Activated CD8-positive, alpha-beta memory T cell treated with anti-CD3 and anti-CD28 coated beads, Interleukin-2, amount 50 U/mL, for 48 hours (primary cell): Measurements from ENCODE around the gene GBP5.
"Not testable (repeated sequence)": the region's sequence is repeated elsewhere in the genome, so short reads cannot be mapped to it uniquely, and the experiment has no call there.

ENCODE experiments used
- DNase-seq: peaks from one replicate; pipeline ENCODE4 v3.0.0-alpha.2; 2020

GBP5 gene, protein sequence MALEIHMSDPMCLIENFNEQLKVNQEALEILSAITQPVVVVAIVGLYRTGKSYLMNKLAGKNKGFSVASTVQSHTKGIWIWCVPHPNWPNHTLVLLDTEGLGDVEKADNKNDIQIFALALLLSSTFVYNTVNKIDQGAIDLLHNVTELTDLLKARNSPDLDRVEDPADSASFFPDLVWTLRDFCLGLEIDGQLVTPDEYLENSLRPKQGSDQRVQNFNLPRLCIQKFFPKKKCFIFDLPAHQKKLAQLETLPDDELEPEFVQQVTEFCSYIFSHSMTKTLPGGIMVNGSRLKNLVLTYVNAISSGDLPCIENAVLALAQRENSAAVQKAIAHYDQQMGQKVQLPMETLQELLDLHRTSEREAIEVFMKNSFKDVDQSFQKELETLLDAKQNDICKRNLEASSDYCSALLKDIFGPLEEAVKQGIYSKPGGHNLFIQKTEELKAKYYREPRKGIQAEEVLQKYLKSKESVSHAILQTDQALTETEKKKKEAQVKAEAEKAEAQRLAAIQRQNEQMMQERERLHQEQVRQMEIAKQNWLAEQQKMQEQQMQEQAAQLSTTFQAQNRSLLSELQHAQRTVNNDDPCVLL

DNA sequence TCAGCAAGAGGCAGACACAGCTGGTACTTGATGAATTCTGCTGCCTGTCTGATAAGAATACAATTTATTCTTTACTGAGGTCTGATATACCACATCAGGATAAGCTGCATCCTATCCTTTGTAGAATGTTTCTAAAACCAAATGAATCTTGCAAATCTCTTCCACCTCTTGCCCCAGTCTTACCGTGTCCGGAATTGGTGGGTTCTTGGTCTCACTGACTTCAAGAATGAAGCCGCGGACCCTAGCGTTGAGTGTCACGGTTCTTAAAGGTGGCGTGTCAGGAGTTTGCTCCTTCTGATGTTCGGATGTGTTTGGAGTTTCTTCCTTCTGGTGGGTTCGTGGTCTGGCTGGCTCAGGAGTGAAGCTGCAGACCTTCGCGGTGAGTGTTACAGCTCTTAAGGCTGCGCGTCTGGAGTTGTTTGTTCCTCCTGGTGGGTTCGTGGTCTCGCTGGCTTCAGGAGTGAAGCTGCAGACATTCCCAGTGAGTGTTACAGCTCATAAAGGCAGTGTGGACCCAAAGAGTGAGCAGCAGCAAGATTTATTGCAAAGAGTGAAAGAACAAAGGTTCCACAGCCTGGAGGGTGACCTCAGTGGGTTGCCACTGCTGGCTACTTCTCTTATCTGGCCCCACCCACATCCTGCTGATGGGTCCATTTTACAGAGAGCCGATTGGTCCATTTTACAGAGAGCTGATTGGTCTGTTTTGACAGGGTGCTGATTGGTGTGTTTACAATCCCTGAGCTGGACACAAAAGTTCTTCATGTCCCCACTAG, at the start of gene GBP5:
Gene GBP5 (minus strand): TSS at position 592 of the 773 bp plus-strand sequence. CDS start 3,305 bp downstream, outside the sequence.
- DNase-seq, result peak; percentile 68

DNA sequence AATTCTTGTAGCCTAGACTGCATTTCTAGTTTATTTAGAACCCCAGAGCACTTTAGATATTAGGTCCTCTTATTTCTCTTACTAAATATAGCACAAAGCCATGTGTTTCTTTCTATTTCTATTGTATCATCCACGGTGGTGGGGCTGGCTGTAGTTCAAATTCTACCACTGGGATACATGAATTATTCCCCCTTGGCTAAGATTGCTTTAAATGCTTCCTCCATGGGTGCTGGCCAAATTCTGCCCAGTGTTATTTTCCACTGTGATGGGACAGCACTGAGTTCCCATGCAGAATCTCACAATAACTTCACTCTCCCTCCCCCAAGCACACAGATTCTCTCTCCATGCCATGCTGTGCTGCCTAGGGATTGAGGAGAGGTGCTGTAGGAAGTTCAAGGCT, 49.7 kb upstream of the GBP5 start:
- DNase-seq, result no peak

DNA sequence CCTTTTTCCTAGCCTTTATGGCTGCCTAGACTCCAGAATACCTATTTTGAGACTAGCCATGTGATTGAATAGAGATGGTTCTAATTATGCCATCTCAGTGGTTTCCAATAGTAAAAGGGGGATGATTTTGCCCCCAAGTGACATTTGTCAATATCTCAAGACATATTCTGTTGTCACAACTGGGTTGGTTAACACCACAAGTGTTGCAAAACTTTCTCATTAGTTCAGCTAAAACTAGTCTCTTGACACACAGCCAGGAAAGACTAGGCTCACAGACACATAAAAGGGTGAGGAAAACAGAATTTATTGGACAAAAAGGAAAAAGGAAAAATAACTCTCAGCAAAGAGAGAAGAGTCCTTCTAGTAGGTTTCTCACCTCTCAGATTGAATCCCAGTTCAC, 39.9 kb upstream of the GBP5 start:
- no peak for DNase-seq

DNA sequence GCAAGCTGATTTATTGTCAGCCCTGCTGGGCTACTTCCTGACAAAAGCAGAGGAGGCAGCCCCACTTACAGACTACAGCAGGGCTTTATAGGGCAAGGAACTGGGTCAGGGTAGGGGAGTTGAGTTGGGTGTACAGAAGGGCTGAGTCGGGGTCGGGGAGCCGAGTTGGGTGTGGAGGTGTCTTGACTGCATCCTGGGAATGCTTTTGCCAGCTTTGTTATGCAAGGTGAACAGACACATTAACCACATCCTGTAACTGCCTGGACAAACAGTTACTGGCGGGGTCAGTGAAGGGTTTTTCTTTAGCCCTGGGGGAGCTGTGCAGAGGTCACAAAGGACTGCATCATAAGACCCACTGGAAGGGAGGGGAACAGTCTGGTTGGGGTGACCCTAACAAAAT, 39.1 kb upstream of the GBP5 start:
- no peak for DNase-seq

DNA sequence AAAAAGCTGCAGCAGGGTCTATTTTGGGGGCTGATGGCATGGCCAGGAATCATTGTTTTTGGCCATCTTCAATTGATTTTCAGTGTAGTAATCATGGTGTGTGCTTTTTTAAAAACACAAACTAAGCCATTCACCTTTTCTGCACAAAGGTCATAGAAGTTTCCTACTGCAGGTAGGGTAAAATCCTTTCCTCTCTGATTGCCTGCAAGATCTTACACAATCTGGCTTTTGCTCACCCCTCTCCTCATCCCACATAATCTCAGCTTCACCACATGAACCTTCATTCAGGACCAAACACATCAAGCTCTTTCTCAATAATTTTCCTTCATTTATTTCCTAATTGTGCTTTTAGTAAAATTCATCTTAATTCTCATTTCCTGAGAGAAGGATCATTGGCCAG, 38.3 kb upstream of the GBP5 start:
- DNase-seq, result no peak

DNA sequence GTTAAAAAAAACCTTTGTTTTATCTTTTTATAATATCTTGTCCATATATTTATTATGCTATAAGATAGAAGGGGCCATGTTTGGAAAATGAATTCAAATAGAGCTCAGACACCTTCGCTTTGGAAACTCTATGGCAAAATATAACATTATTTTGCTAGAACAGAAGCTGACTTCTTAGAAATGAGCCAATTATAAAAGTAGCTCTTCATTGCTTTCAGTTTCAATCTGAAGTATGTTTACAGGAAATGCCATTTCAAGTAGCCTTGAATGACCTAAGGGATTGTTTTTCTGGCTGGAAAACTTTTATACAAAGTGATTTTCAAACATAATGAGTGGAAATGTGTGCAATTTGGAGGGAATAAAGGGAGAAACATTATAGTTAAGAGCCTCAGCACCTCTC, 37.8 kb upstream of the GBP5 start:
- no peak for DNase-seq

DNA sequence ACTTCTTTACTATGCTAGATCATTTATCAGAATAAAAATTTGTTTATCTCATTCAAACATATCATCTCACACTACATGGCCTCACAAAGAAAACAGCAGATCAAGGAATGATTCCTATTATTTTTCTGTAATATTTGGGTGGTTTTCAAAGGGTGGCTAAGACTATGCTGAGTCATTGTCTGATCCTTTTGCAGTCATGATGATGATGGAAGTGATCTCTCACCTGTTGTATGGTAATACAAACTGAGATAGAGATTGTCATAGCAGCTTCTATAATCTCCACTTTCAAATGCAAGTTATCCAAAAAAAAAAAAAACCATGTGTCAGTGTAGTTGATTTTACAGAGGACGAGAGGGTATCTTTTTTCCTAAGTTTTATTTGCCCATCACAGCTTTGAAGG, 37.2 kb upstream of the GBP5 start:
- DNase-seq, result no peak

DNA sequence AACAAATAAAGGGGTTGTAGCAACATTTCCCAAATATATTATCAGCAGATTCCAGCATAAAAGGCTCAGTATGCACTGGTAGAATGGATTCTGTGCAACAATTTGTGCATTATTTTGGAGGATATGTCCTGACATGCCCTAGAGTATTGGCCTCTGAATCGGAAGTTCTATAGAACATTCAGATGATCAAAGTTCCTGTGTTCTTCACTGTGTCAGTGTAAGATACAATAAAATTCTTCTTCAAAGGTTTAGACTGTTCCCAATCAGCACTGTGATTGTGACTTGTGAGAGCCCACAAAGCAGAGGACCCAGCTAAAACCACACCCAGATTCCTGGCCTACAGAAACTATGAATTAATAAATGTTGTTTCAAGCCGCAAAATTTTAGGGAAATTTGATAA, 33.6 kb upstream of the GBP5 start:
- no peak for DNase-seq

DNA sequence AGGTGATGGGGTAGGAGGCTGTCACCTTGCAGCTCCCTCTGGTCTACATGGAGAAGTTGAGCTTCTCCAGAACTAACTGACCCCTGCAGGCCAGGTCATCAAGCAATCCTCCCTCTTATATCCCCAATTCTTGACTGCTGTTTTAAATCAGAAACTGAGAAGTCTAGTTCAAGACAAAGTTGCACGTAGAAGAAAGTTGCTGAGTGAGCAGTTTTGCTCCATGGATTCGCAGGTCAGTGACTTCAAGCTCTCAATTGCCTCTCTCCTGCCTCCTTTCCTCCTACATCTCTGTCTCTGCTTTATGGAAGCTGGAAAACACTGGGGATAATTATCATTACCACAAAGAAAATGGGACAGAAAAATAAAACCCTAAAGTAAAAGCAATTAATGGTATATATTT, 32.8 kb upstream of the GBP5 start:
- DNase-seq, result no peak

DNA sequence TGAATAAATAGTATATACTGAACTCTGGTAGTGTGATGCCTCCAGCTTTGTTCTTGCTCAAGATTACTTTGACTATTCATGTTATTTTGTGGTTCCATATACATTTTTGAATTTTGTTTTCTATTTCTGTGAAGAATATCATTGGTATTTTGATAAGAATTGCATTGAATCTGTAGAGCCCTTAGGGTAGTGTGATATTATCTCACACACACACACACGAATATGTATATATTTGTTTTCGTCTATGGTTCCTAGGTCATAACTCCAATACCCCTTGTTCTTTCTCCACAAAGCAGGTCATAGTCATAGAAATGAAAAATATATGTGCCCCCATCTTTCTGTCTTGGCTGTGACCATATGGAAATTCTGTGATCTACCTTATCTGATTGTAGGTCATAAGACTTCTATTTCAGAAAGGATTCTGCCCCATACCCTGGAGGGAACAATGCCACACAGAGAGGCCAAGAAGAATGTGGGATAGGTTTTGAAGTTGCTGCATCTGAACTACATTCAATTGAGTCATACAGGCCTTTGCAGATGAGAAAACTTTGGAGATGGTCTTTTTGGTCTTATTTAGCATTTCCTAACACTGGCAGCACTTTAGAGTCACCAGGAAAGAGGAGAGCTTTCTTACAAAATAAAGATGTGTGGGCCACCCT, 32.0 kb upstream of the GBP5 start:
- no peak for DNase-seq

DNA sequence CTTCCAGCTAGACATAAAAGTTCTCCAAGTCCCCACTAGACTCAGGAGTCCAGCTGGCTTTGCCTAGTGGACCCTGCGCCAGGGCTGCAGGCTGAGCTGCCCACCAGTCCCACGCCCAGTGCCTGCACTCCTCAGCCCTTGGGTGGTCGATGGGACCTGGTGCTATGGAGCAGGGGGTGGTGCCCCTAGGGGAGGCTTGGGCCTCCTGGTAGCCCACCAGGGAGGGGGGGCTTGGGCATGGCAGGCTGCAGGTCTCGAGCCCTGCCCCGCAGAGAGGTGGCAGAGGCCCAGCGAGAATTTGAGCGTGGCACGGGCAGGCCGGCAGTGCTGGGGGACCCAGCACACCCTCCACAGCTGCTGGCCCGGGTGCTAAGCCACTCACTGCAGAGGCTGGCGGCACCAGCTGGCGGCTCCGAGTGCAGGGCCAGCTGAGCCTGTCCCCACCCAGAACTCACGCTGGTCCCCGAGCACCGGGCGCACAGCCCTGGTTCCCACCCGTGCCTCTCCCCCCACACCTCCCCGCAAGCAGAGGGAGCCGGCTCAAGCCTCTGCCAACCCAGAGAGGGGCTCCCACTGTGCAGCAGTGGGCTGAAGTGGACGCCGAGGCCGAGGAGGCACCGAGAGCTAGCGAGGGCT, 30.2 kb upstream of the GBP5 start:
- DNase-seq, result no peak

DNA sequence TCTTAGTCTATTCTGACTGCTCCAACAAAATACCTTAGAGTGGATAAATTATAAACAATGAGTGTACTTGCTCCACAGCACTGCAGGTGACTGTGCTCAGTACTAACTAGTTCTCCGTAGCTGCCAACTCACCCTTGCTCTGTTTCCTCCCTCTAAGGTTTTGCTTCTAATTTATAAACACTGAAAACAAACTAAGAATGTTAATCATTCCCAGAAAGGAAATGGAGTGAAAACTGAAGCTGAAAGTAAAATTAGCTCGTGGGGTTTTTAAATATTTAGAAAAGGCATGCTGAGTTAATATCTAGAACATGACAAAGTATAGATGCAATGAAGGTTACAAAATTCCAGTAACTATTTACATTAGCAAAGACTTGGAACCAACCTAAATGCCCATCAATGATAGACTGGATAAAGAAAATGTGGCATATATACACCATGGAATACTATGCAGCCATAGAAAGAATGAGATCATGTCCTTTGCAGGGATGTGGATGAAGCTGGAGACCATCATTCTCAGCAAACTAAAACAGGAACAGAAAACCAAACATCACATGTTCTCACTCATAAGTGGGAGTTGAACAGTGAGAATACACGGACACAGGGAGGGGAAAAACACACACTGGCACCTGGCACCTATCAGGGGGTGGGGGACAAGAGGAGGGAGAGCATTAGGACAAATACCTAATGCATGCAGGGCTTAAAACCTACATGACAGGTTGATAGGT, 27.2 kb upstream of the GBP5 start:
- not testable (repeated sequence) for DNase-seq

DNA sequence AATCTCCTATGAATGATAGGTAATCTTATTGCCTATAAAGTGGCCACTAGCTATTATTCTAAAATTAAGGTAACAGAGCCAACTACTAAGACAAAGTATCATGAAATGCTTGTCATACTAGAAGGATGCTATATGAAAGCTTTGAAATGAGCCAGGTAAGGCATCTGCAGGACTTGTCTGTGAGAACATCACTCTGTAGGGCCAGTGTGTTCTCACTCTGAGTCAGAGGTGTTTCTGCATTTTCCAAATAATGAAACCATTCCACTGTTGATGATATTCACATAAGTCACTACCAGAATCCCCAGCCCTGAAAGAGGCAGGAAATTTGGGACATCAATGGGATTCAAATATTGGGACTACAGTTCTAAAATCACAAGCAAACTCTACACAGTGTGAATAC, 25.8 kb upstream of the GBP5 start:
- no peak for DNase-seq

DNA sequence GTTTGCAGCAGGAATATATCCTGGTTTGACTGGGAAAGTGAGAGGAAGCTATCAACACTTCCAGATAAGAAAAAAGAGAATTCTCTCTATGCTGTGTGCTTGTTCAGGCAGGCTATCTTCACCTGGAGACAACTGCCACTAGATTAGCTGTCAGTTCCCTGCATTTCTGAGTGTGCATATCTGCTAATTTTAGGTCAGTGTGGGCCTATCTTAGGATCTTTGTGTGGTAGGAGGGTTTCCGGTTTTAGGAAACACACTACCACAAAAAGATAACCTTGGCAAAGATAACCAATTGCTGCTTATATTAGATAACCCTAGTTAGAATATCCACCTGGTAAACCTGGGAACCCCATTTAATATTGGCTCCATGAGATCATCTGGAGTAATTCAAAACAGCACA, 22.5 kb upstream of the GBP5 start:
- DNase-seq, result no peak

DNA sequence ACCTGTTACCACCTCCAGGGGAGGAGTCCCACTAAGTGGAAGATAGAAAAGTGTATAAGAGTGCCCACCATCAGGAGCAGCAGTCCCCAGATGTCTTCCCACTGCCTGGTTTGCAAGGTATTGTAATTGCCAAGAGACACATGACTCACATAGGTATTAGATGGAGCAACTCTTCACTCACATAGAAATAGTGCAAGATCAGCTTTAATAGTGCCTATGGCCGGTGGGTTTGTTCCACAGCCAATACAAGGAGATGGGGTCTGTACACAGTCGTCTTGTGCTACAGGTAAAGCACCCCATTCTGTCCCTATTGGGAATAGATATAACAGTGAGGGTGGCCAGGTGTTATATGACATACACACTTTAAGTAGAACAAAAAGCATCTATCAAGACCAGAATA, 18.6 kb upstream of the GBP5 start:
- DNase-seq, result no peak

DNA sequence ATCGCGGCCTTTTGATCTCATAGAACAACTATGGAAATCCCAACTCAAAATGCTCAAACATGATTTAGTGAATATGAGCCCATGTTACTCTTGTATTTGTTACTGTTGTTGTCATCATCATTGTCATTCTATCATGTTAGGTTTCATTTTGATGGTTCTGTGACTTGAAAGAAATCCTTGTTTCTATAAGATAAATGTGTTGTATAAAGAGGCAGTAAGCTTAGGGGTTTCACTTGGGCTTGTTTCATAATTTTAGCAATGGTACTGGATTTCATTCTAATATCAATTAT, 15.3 kb upstream of the GBP5 start:
- no peak for DNase-seq

DNA sequence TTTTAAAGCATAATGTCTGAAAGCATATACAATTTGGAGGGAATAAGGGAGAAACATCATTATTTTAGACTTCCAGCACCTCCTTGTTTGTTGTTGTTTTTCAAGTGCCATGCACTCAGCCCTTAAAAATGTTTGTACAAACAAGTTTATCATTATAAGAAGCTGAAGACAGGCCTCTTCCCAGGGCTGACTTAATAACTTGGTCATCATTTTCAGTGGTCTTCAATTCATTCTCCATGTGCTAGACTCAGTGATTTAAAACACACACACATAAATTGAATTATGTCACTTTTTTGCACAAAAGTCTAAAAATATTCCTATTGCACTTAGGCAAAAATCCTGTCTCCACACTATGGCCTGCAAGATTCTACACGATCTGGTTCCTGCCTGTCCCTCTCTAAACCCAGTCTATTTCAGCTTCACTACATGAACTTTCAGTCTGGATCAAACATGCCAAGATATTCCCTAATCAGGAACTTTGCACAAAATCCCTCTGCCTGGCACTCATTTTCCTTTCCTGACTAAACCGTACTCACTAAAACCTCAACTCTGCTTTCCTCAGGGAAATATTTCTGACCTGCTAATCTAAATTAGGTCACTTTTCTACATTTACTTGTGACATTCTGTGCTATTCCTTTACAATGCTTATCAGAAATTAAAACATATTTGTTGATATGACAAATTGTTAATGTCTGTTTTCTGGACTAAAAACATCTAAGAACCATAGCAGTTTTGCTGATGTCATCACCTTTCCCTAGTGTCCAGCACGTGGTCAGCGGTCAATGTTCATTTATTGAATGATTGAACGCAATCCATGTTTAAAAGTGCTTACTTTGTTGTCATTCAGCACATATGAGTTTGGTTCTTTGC, 14.8 kb upstream of the GBP5 start:
- DNase-seq, result no peak

DNA sequence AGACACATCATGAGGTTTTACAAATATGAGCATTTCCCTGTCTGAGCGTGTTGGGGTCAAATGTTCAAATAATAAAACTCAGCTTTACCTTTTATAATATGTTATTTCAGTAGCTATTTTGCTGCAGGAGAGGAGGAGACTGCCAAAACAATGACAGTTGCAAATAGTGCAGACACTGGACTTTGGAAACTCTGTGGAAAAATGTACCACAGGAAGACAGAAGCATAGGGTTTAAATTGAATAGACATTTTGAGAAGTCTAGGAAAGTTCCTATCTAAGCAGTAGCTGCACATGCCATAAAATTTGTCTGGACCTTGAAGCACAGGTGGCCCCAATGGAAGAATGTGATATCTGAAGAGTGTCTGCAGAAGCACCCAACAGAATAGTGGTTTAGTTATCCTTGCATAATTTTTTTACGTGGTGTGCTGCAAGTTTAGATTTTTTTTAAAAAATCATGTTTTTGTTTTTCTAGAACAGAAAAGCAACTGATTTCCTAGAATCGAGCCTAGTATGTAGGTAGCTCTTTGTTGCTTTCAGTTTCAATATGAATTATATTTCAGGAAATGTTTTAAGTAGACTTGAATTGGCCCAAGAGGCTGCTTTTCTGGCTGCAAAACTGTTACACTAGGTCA, 14.0 kb upstream of the GBP5 start:
- DNase-seq, result no peak

DNA sequence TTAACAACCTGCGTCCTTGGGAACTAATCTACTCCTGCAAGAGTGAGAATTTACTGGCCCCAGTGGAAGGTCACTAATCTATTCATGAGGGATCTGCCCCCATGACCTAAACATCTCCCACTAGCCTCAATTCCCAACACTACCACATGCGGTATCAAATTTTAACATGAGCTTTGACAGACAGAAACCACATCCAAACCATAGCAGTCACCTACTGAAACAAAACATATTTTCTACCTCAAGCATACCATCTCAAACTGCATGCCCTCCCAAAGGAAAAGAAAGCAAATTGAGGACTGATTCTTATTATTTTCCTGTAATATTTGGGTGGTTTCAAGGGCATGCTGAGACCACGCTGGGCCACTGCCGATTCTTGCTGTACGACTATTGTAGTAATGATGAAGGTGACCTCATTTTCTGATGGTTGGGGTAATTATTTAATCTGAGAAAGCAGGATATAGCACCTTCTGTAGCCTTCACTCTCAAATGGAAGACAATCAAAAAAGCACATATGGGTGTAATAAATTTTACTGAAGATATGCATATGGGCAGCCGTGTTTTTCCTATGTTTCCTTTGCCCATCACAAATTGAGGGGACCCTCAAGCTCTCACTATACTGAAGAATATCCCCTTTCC, 13.2 kb upstream of the GBP5 start:
- no peak for DNase-seq

DNA sequence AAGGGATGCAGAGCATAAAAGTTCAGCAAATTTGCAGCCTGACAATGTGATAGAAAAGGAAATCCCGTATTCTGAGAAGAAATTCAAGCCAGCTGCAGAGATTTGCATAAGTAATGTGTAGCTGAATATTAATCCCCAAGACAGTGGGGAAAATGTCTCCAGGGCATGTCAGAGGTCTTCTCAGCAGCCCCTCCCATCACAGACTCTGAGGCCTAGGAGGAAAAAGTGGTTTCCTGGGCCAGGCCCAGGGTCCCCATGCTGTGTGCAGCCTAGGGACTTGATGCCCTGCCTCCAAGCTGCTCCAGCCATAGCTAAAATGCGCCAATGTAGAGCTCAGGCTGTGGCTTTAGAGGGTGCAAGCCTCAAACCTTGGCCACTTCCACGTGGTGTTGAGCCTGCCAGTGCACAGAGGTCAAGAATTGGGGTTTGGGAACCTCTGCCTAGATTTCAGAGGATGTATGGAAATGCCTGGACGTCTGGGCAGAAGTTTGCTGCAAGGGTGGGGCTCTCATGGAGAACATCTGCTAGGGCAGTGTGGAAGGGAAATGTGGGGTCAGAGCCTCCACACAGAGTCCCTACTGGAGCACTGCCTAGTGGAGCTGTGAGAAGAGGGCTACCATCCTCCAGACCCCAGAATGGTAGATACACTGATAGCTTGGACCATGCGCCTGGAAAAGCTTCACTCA, 11.6 kb upstream of the GBP5 start:
- not testable (repeated sequence) for DNase-seq
